PC-9 (cell line): ENCODE results near the gene ADIPOR1.

Source experiments
- CTCF ChIP-seq: fragments of 200-600 bp; sonication (generic); conservative IDR thresholded peaks from 2 replicates; pipeline ENCODE4 v1.6.1; 2017; ENCODE audit warnings: mixed run types, antibody characterized with exemption, mild to moderate bottlenecking, moderate library complexity
- EZH2 ChIP-seq: fragments of 200-600 bp; sonication (generic); IDR thresholded peaks from 2 replicates; pipeline ENCODE4 v1.8.0; 2017; ENCODE audit warnings: antibody characterized with exemption, low read depth

GRCh38 chr1:202892501-202892900 lies 65.6 kb downstream of the ADIPOR1 start:
- no peak for TF ChIP-seq CTCF
- TF ChIP-seq EZH2: no peak
